ENCODE results near the gene DGCR8.

Gene DGCR8

GRCh38 chr22:20079745-20080444, at the start of gene DGCR8:
DGCR8 (plus strand) TSS chr22:20080241; CDS start chr22:20085964, 5,723 bp downstream.
- peak; percentile 75 to 80 for DNase-seq

GRCh38 chr22:20031732-20032406, 48.2 kb upstream of the DGCR8 start:
- no peak for DNase-seq

GRCh38 chr22:20032407-20032991, 47.5 kb upstream of the DGCR8 start:
- DNase-seq: no peak

- no peak for DNase-seq
Observed at GRCh38 chr22:20033045-20033706, 46.9 kb upstream of the DGCR8 start.

GRCh38 chr22:20034143-20034542, 45.9 kb upstream of the DGCR8 start:
- no peak for DNase-seq

- no peak for DNase-seq
Observed at GRCh38 chr22:20035375-20036083, 44.5 kb upstream of the DGCR8 start.

- DNase-seq: no peak
Observed at GRCh38 chr22:20036084-20036482, 44.0 kb upstream of the DGCR8 start.

- DNase-seq: no peak
Observed at GRCh38 chr22:20036535-20037392, 43.3 kb upstream of the DGCR8 start.

- DNase-seq: peak in 1 of 2 experiments; percentile 2
Observed at GRCh38 chr22:20037419-20037818, 42.6 kb upstream of the DGCR8 start.

- DNase-seq: no peak
Observed at GRCh38 chr22:20038574-20038973, 41.5 kb upstream of the DGCR8 start.

- DNase-seq: no peak
Observed at GRCh38 chr22:20039683-20040325, 40.2 kb upstream of the DGCR8 start.

- DNase-seq: no peak
Observed at GRCh38 chr22:20040327-20041200, 39.5 kb upstream of the DGCR8 start.

- no peak for DNase-seq
Observed at GRCh38 chr22:20043057-20043996, 36.7 kb upstream of the DGCR8 start.

- no peak for DNase-seq
Observed at GRCh38 chr22:20043997-20044342, 36.1 kb upstream of the DGCR8 start.

GRCh38 chr22:20044495-20045151, 35.4 kb upstream of the DGCR8 start:
- no peak for DNase-seq

- DNase-seq: no peak
Observed at GRCh38 chr22:20046730-20047129, 33.3 kb upstream of the DGCR8 start.

GRCh38 chr22:20051927-20052308, 28.1 kb upstream of the DGCR8 start:
- no peak for DNase-seq
